Common myeloid progenitor, CD34-positive (primary cell): ENCODE measurements around the gene RPL39L.

Source experiments
- CTCF ChIA-PET: fragments of 350-600 bp; sonication (Branson Sonifier 250); formaldehyde crosslinking; loops from one replicate; lab custom pipeline; 2021; ENCODE audit warnings: antibody characterized with exemption; lab: Charles Lee
- POLR2A ChIA-PET: fragments of 350-600 bp; sonication (Branson Sonifier 250); formaldehyde crosslinking; loops from one replicate; lab custom pipeline; 2021; ENCODE audit warnings: antibody characterized with exemption; lab: Charles Lee
- DNase-seq, 3 donors: peaks; one replicate each; pipeline versions ENCODE4 v3.0.0 to v3.0.0-alpha.2; 2013
- H3K27ac ChIP-seq, 2 experiments: 1 replicate in 1 of 2; 2 replicates in 1 of 2; pipeline ENCODE4 v1.7.0; 2013; ENCODE audit warnings: inconsistent platforms in 2 of 2, low read length in 2 of 2, mild to moderate bottlenecking in 2 of 2, low read depth in 1 of 2, moderate library complexity in 1 of 2; ENCODE audit not compliant: severe bottlenecking in 2 of 2, insufficient read depth in 1 of 2, poor library complexity in 1 of 2
- H3K27me3 ChIP-seq, 5 experiments: replicated peaks in 2 of 5; 1 replicate in 3 of 5; 2 replicates in 2 of 5; pipeline versions ENCODE4 v1.6.1 to v1.7.0; 2013; ENCODE audit warnings: low read length in 4 of 5, mild to moderate bottlenecking in 2 of 5, moderate library complexity in 2 of 5, inconsistent platforms in 1 of 5; ENCODE audit not compliant: insufficient read depth in 5 of 5, control insufficient read depth in 4 of 5
- H3K36me3 ChIP-seq, 4 experiments: 1 replicate in 2 of 4; 2 replicates in 2 of 4; pipeline versions ENCODE4 v1.6.1 to v1.7.0; 2013; ENCODE audit warnings: low read length in 3 of 4, control low read depth in 1 of 4, mild to moderate bottlenecking in 1 of 4; ENCODE audit not compliant: control insufficient read depth in 4 of 4, insufficient read depth in 4 of 4
- H3K4me1 ChIP-seq, 4 experiments: 1 replicate in 3 of 4; 2 replicates in 1 of 4; pipeline versions ENCODE4 v1.6.1 to v1.7.1; 2013; ENCODE audit warnings: low read length in 3 of 4, mild to moderate bottlenecking in 3 of 4, control low read depth in 1 of 4, inconsistent platforms in 1 of 4, moderate library complexity in 1 of 4; ENCODE audit not compliant: control insufficient read depth in 4 of 4, insufficient read depth in 4 of 4; ENCODE audit errors: control extremely low read depth in 1 of 4
- H3K4me3 ChIP-seq, 7 experiments: 1 replicate in 4 of 7; 2 replicates in 3 of 7; pipeline versions ENCODE4 v1.5.1 to v1.7.0; 2013; ENCODE audit warnings: mild to moderate bottlenecking in 7 of 7, low read length in 6 of 7, moderate library complexity in 6 of 7, inconsistent platforms in 2 of 7, low read depth in 2 of 7, control low read depth in 1 of 7; ENCODE audit not compliant: insufficient read depth in 4 of 7, control insufficient read depth in 1 of 7; ENCODE audit errors: extremely low read depth in 1 of 7
- H3K9me3 ChIP-seq, 5 experiments: 1 replicate in 4 of 5; 2 replicates in 1 of 5; pipeline versions ENCODE4 v1.6.1 to v1.7.1; 2013; ENCODE audit warnings: low read length in 4 of 5, mild to moderate bottlenecking in 2 of 5, inconsistent platforms in 1 of 5, low read depth in 1 of 5, moderate library complexity in 1 of 5; ENCODE audit not compliant: control insufficient read depth in 4 of 5, insufficient read depth in 2 of 5; ENCODE audit errors: control extremely low read depth in 1 of 5
- WGBS: methylation state at CpG from one replicate; pipeline ENCODE4 v1.1.5; 2013; ENCODE audit not compliant: insufficient coverage; 5-methylcytosine and 5-hydroxymethylcytosine counted together

The RPL39L gene

DNA sequence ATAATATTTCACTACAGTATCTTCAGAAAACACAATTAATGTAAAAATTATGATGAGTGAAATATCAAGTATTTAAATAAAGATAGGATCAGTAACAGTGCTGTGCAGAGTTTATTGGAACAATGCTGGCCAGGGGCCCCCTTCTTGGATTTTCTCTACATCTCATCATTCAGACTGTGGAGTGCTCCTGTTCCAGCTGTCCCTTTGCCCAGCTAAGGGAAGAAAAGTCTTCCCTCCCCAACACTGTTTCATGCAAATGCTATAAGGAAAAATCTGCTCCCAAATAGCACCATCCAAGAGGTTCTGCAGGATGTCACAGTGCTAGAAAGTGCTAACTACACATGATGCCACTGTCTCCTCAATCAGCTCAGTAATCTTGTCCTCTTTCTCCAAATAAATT, 64.5 kb downstream of the RPL39L start:
- H3K4me1 ChIP-seq, result peaks cover 0 to 8% (median 3%) of the 10 kb centered on the region in 4 experiments
- POLR2A ChIA-PET, result no interaction called here
- no peak for DNase-seq
- H3K4me3 ChIP-seq, result no peak overlapping the region
- peaks cover 0 to under 1% (median 0%) of the 10 kb centered on the region in 5 experiments for H3K9me3 ChIP-seq
- CTCF ChIA-PET, result interaction anchor here (0.8 to 1.5 kb wide), 4 partner anchors 9 to 26 kb away, joined by 3 to 4 read pairs (median 3); no protein-coding TSS in a partner anchor
- peaks cover 16 to 77% (median 47%) of the 10 kb centered on the region in 4 experiments for H3K36me3 ChIP-seq
- no peaks in the 10 kb centered on the region for H3K27me3 ChIP-seq
- H3K27ac ChIP-seq, result no peak overlapping the region

DNA sequence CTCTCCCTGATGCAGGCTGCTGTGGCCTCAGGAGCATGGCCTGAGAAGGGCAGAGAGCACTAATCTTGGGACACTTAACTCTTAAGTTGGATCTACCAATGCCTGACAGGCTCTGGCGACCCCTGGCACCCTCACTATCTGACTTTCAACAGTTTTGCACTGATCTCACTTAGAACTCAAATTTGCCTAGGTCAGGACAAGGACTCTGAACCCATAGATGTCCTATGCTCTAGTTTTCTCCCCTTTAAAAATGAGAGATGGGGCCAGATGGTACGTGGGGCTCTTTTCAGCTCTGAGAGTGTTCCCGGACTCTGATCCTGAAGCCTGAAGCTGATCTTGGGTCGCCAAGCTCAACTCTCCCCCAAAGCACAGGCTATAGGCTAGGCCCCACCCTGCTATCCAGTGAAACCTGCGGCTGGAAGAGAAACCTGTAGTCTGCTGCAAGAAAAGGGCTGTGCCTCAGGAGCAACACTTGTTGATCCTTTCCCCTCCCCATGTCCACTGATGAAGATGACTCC, 65.7 kb downstream of the RPL39L start:
- DNase-seq, result no peak
- no peaks in the 10 kb centered on the region for H3K27me3 ChIP-seq
- peaks cover 20 to 79% (median 51%) of the 10 kb centered on the region in 4 experiments for H3K36me3 ChIP-seq
- CTCF ChIA-PET, result interaction anchor here (1.0 to 2.1 kb wide), 3 partner anchors 9 to 40 kb away, joined by 3 to 7 read pairs (median 3); no protein-coding TSS in a partner anchor
- POLR2A ChIA-PET, result interaction anchor here (0.5 kb wide), 1 partner anchor 10 kb away, joined by 3 read pairs; no protein-coding TSS in a partner anchor
- H3K27ac ChIP-seq, result no peak overlapping the region
- 97% methylated on average over 4 of the region's 5 CpGs for WGBS
- H3K4me1 ChIP-seq, result peaks cover 0 to 8% (median 3%) of the 10 kb centered on the region in 4 experiments
- H3K9me3 ChIP-seq, result peaks cover 0 to 3% (median 0%) of the 10 kb centered on the region in 5 experiments
- no peak overlapping the region for H3K4me3 ChIP-seq

DNA sequence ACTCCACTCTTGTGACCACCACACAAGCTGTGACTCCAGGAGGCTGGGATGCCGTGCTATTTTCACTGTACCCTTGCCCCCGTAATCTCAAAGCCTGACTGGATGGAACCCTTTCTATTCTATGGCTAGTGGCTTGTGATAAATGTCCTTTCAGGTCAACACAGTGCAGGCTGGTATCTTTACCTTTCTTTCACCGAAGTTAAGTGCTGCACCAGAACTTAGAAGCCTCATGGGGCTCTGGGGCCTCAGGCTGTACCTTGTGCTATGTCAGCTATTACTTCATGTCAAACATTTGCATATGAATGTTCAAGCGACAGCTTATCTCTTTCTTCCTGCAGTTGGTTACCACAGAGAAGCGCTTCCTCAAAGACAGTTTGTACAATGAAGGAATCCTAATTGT, 66.8 kb downstream of the RPL39L start:
- POLR2A ChIA-PET, result no interaction called here
- Histone ChIP-seq H3K4me1 (peaks cover 0 to 8% (median 3%) of the 10 kb centered on the region in 4 experiments), H3K27ac (peak overlapping the region in 1 of 2 experiments; percentile 7), H3K36me3 (peaks cover 20 to 83% (median 50%) of the 10 kb centered on the region in 4 experiments), H3K27me3 (no peaks in the 10 kb centered on the region), H3K9me3 (peaks cover 0 to 3% (median 0%) of the 10 kb centered on the region in 5 experiments), H3K4me3 (no peak overlapping the region)
- peak in 2 of 3 donors; percentile 55 to 74 for DNase-seq
- CTCF ChIA-PET, result interaction anchor here (2.1 kb wide), 1 partner anchor 41 kb away, joined by 7 read pairs; no protein-coding TSS in a partner anchor
- WGBS, result 89% methylated on average over 4 of the region's 5 CpGs

DNA sequence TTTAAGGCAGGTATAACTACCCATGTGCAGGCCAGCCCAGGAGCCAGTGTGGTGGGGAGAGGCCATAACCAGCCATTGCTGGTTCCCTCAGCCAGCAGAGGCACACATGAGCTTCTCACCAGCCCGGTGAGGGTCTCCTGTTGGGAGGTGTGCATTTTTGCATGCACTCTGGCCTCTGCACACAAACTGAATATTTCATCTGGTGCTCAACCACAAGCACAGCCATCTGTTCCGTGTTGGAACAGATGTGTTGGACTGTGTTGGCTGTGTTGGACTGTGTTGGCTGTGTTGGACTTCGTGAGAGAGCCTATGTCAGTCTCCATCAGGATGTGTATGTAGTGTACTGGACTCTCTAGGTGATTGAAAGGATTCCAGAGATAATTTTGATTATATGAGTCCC, 67.2 kb downstream of the RPL39L start:
- no peak overlapping the region for H3K4me3 ChIP-seq
- H3K4me1 ChIP-seq, result peaks cover 0 to 8% (median 3%) of the 10 kb centered on the region in 4 experiments
- WGBS, result 90% methylated on average over 2 of the region's 3 CpGs
- H3K36me3 ChIP-seq, result peaks cover 16 to 81% (median 48%) of the 10 kb centered on the region in 4 experiments
- ChIA-PET POLR2A (no interaction called here), CTCF (interaction anchor here (2.1 kb wide), 1 partner anchor 41 kb away, joined by 7 read pairs; no protein-coding TSS in a partner anchor)
- no peaks in the 10 kb centered on the region for H3K27me3 ChIP-seq
- H3K9me3 ChIP-seq, result peaks cover 0 to 3% (median 0%) of the 10 kb centered on the region in 5 experiments
- H3K27ac ChIP-seq, result peak overlapping the region in 1 of 2 experiments; percentile 7
- peak in 1 of 3 donors; percentile 29 for DNase-seq
